ENCODE measurements around the gene RAPGEF2.
"Not testable (repeated sequence)": the region's sequence is repeated elsewhere in the genome, so short reads cannot be mapped to it uniquely, and the experiment has no call there.

Gene RAPGEF2

GRCh38 chr4:159101988-159102621 lies 774 bp upstream of the RAPGEF2 start:
- DNase-seq (ENCODE audit: low read depth), result no peak

DNA sequence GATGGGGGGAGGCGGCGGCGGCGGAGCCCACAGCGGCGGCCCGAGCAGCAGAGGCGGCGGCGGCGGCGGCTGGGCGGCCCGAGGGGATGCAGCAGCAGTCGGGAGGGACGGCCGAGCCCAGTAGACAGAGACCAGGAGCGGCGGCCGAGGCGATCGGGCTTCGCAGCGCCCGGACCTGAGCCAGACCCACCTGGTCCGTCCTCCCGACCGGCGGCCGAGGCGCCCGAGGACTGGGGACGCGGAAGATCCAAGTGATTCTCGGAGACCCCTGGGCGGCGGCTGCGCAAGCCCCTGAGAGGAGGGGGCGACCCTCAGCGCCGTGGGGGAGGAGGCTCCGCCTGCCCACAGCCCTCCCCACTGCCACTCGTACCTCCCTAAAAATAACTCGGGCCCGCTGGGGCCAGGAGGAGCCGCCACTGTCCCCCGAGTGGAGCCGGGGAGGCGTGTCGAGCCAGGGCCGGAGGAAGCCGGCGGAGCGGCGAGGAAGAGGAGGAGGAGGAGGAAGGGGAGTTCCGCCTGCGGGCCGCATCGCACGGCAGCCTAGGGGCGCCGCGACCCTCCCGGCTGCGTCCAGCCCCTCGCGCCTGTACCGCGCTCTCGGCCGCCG lies 608 bp downstream of the RAPGEF2 start:
- DNase-seq (ENCODE audit: low read depth), result no peak

GRCh38 chr4:159104694-159105414 lies 2.0 kb downstream of the RAPGEF2 start:
- DNase-seq (ENCODE audit: low read depth), result peak; percentile 12

DNA sequence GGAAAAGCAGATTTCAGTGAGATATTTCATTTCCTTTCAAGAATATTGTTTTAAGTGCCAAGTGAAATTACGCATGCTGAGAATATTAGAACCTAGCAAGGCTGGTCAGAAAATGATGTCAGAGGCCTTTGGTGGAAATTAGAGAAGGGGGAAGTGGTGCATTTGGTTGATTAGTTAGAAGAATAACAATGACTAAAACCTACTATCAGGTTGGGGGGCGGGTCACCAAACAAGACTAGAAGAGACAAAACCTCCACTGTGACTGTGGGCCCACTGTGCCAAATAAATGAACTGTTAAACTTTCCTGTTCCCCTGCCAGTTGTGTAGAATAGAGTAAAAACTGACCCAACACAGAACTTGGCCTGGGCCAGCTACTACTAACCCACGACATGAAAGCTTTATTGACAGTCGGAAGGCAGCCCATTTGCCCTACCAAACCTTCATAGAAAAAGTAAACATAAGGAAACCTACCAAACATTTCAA lies 2.9 kb downstream of the RAPGEF2 start:
- DNase-seq (ENCODE audit: low read depth), result no peak

DNA sequence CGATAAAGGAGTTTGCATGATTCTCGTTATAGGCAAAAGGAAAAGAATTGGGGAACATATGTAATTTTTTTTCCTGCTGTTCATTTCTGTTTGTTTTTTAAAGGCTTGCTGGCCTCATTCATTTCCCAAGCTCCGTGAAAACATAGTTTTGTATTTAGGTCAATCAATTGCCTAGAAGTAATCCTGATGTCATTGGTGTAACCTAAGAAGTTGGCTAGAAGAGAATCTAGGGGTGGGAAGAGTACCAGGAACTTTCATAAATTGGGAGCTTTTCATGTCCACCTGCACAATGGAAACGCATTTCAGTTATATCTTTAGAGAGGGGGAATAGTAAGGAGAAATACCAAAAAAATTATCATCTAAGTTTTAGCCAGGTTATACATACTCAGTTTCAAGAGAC lies 3.8 kb downstream of the RAPGEF2 start:
- no peak for DNase-seq (ENCODE audit: low read depth)

- no peak for DNase-seq (ENCODE audit: low read depth)
These were observed 4.5 kb downstream of the RAPGEF2 start for GRCh38 chr4:159107203-159107925.

- no peak for DNase-seq (ENCODE audit: low read depth)
These were observed 5.2 kb downstream of the RAPGEF2 start for GRCh38 chr4:159108124-159108523.

DNA sequence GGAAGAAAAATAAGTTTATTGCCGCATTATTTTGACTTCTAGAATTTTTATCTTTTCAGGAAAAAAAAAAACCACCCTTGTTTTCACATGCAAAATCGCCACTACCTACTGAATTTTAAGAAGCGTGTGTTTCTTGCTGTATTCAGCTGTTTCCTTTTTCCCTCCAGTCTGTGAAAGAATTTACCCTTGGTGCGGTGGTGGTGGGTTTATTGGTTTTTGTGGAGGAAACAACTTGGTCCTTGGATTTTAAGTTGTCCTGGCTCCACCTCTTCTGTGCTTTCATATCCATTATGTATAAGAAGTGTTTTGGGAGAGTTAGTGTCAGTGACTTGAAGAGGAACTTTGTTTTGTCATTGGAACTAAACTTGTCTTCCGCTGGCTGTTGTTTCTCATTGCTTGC lies 8.1 kb downstream of the RAPGEF2 start:
- DNase-seq (ENCODE audit: low read depth), result no peak

DNA sequence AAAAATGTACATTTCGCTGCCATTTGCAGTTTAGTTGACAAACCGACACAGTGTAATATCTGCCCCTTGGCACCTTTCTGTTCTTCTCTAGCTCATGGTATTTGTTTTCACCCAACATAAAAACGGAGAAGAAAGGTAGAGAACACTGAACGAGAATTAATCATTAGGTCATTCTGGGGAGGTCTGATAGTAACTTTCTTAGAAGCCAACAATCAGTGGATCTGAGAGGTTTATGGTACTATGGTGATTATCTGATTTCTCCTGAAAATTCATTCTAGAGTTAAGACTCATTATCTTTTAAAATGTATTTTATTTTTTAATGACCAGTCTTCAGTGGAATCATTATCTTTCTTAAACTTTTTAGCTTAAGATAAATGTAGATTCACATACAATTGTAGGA lies 8.5 kb downstream of the RAPGEF2 start:
- no peak for DNase-seq (ENCODE audit: low read depth)

- not testable (repeated sequence) for DNase-seq (ENCODE audit: low read depth)
These were observed 10.5 kb downstream of the RAPGEF2 start for GRCh38 chr4:159113366-159113765.

- DNase-seq (ENCODE audit: low read depth), result not testable (repeated sequence)
These were observed 13.2 kb downstream of the RAPGEF2 start for GRCh38 chr4:159116098-159116497.

- not testable (repeated sequence) for DNase-seq (ENCODE audit: low read depth)
These were observed 13.8 kb downstream of the RAPGEF2 start for GRCh38 chr4:159116693-159117092.

GRCh38 chr4:159117564-159117963 lies 14.7 kb downstream of the RAPGEF2 start:
- no peak for DNase-seq (ENCODE audit: low read depth)

GRCh38 chr4:159117968-159118367 lies 15.1 kb downstream of the RAPGEF2 start:
- no peak for DNase-seq (ENCODE audit: low read depth)

DNA sequence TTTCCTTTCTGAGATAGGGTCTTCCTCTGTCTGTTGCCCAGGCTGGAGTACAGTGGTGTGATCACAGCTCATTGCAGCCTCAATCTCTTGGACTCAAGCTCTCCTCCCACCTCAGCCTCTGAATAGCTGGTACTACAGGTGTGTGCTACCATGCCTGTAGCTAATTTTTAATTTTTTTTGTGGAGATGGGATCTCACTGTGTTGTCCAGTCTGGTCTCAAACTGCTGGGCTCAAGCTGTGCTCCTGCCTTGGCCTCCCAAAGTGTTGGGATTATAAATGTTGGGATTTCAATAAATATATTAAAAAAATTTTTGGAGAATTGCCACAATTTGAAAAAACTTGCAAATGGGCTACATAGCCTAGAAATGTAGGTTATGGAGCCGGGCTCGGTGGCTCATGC lies 18.5 kb downstream of the RAPGEF2 start:
- no peak for DNase-seq (ENCODE audit: low read depth)

- no peak for DNase-seq (ENCODE audit: low read depth)
These were observed 23.8 kb downstream of the RAPGEF2 start for GRCh38 chr4:159126716-159127115.

GRCh38 chr4:159127745-159128518 lies 25.1 kb downstream of the RAPGEF2 start:
- no peak for DNase-seq (ENCODE audit: low read depth)

- DNase-seq (ENCODE audit: low read depth), result no peak
These were observed 27.1 kb downstream of the RAPGEF2 start for GRCh38 chr4:159129814-159130550.

GRCh38 chr4:159131564-159131963 lies 28.7 kb downstream of the RAPGEF2 start:
- no peak for DNase-seq (ENCODE audit: low read depth)

GRCh38 chr4:159134429-159134828 lies 31.6 kb downstream of the RAPGEF2 start:
- DNase-seq (ENCODE audit: low read depth), result no peak

DNA sequence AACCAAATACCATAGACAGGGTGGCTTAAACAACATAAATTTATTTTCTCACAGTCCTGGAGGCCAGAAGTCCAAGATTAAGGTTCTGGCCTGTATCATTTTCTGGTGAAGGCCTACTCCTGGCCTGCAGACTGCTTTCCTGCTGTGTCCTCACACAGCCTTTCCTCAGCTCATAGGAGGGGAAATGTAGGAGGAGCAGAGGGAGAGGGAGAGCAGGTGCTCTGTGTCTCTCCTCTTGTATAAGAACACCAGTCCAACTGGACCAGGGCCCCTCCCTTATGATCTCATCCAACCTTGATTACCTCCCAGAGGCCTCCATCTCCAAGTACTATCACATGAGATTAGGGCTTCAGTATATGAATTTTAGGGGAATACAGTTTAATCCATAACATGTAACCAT lies 34.3 kb downstream of the RAPGEF2 start:
- no peak for DNase-seq (ENCODE audit: low read depth)

Data from GM04503 (cell line).